HG03565 (cell line): ENCODE measurements around the gene PTPRN2.
"Not testable (repeated sequence)": the region's sequence is repeated elsewhere in the genome, so short reads cannot be mapped to it uniquely, and the experiment has no call there.

ENCODE experiments used
- ATAC-seq: cut with Tn5 transposase; IDR thresholded peaks from one replicate; pipeline ENCODE4 v1.9.1; 2021; ENCODE audit warnings: mild to moderate bottlenecking, moderate library complexity; ENCODE audit not compliant: unreplicated experiment

PTPRN2 gene

GRCh38 chr7:158425676-158426075, 161.9 kb downstream of the PTPRN2 start:
- ATAC-seq, result not testable (repeated sequence)

- ATAC-seq, result no peak
Observed at GRCh38 chr7:158424531-158424930, 163.1 kb downstream of the PTPRN2 start.

- ATAC-seq, result no peak
Observed at GRCh38 chr7:158424011-158424410, 163.6 kb downstream of the PTPRN2 start.

- ATAC-seq, result no peak
Observed at GRCh38 chr7:158422887-158423560, 164.6 kb downstream of the PTPRN2 start.

GRCh38 chr7:158422196-158422886, 165.3 kb downstream of the PTPRN2 start:
- ATAC-seq, result no peak

GRCh38 chr7:158421361-158421760, 166.3 kb downstream of the PTPRN2 start:
- ATAC-seq, result no peak

- ATAC-seq, result no peak
Observed at GRCh38 chr7:158420591-158421340, 166.9 kb downstream of the PTPRN2 start.

- ATAC-seq, result no peak
Observed at GRCh38 chr7:158419238-158419785, 168.3 kb downstream of the PTPRN2 start.

- ATAC-seq, result not testable (repeated sequence)
Observed at GRCh38 chr7:158418395-158418794, 169.2 kb downstream of the PTPRN2 start.

GRCh38 chr7:158416283-158416933, 171.2 kb downstream of the PTPRN2 start:
- ATAC-seq, result no peak

- no peak for ATAC-seq
Observed at GRCh38 chr7:158415316-158415715, 172.3 kb downstream of the PTPRN2 start.

GRCh38 chr7:158414486-158414961, 173.1 kb downstream of the PTPRN2 start:
- no peak for ATAC-seq

GRCh38 chr7:158414002-158414401, 173.6 kb downstream of the PTPRN2 start:
- no peak for ATAC-seq

- ATAC-seq, result no peak
Observed at GRCh38 chr7:158411232-158411950, 176.2 kb downstream of the PTPRN2 start.

GRCh38 chr7:158410720-158411119, 176.9 kb downstream of the PTPRN2 start:
- no peak for ATAC-seq

GRCh38 chr7:158409816-158410330, 177.8 kb downstream of the PTPRN2 start:
- no peak for ATAC-seq

- no peak for ATAC-seq
Observed at GRCh38 chr7:158409120-158409519, 178.5 kb downstream of the PTPRN2 start.

- ATAC-seq, result no peak
Observed at GRCh38 chr7:158408318-158408920, 179.2 kb downstream of the PTPRN2 start.

GRCh38 chr7:158407581-158408317, 179.9 kb downstream of the PTPRN2 start:
- ATAC-seq, result no peak
